Heart right ventricle (tissue), 16 donors: ENCODE results near the gene CCAR1. TPM values are rescaled to one million over a fixed set of nuclear protein-coding genes. Genes with fewer than 3 reads are reported as not detected.
"Not testable (repeated sequence)": the region's sequence is repeated elsewhere in the genome, so short reads cannot be mapped to it uniquely, and the experiment has no call there.

Experiments
- ATAC-seq, 8 donors: fragments of 200-7000 bp; cut with Tn5 transposase; one replicate each; pipeline ENCODE4 v1.9.1; 2020; ENCODE audit warnings: mild to moderate bottlenecking in 8 of 8, moderate library complexity in 8 of 8, moderate number of reproducible peaks in 1 of 8
- DNase-seq, 2 donors: peaks; one replicate each; pipeline ENCODE4 v3.0.0-alpha.2; 2020
- H3K27ac ChIP-seq, 10 donors: fragments of 200-600 bp; sonication (generic) in 2 of 10; one replicate each; pipeline versions ENCODE4 v1.5.0 to v1.8.0; 2020 to 2022; ENCODE audit warnings: mild to moderate bottlenecking in 3 of 10
- H3K27me3 ChIP-seq, 7 donors: fragments of 200-600 bp; one replicate each; pipeline ENCODE4 v1.8.0; 2021 to 2022; ENCODE audit warnings: mild to moderate bottlenecking in 2 of 7
- H3K36me3 ChIP-seq, 9 donors: fragments of 200-600 bp; sonication (generic) in 1 of 9; one replicate each; pipeline versions ENCODE4 v1.5.0 to v1.8.0; 2020 to 2022; ENCODE audit warnings: mild to moderate bottlenecking in 2 of 9
- H3K4me1 ChIP-seq, 9 donors: fragments of 200-600 bp; sonication (generic) in 1 of 9; one replicate each; pipeline versions ENCODE4 v1.5.0 to v1.8.0; 2020 to 2022; ENCODE audit warnings: mild to moderate bottlenecking in 4 of 9
- H3K4me3 ChIP-seq, 10 donors: fragments of 200-600 bp; sonication (generic) in 2 of 10; one replicate each; pipeline versions ENCODE4 v1.5.0 to v1.8.0; 2020 to 2022; ENCODE audit warnings: mild to moderate bottlenecking in 7 of 10, moderate library complexity in 2 of 10
- H3K9me3 ChIP-seq, 11 donors: fragments of 200-600 bp in 10 of 11; sonication (generic) in 2 of 11; one replicate each; pipeline versions ENCODE4 v1.5.0 to v1.8.0; 2013 to 2022; ENCODE audit warnings: mild to moderate bottlenecking in 2 of 11, control low read depth in 1 of 11, moderate library complexity in 1 of 11
- CTCF ChIP-seq, 9 donors: fragments of 200-600 bp; sonication (generic) in 2 of 9; IDR thresholded peaks; one replicate each; pipeline versions ENCODE4 v1.5.0 to v1.8.0; 2021 to 2022; ENCODE audit warnings: antibody characterized with exemption in 9 of 9, mild to moderate bottlenecking in 5 of 9, moderate library complexity in 1 of 9
- WGBS, 2 donors: extraction: QIAGEN DNeasy Blood & Tissue Kit; methylation state at CpG; one replicate each; pipeline ENCODE4 v1.1.7; 2013; ENCODE audit warnings: inconsistent platforms in 1 of 2; 5-methylcytosine and 5-hydroxymethylcytosine counted together
- intact Hi-C, 10 donors: fragments of 100-400 bp; cut with DNase I; formaldehyde crosslinking; loops; one replicate each; pipeline versions ENCODE4 v1.11.1 to v1.14.2; 2022
- polyA plus RNA-seq, 2 donors: library from polyadenylated mRNA; stranded (reverse); fragments of 200-250 nt; gene quantifications; one replicate each; pipeline ENCODE4 v1.2.3, GENCODE V29; 2013
- total RNA-seq, 10 donors: library from RNA; stranded (reverse); fragmentation: NEBNext Ultra II Directional in 3 of 10; extraction: Animal tissue kit (Norgen Biotek cat#: 25700) in 3 of 10; gene quantifications; one replicate each; pipeline versions ENCODE4 v1.2.1 to v1.2.4, GENCODE V29; 2021 to 2023
- donor health status: Arrhythmogenic right ventricular cardiomyopathy.
- donor health status: ischemic (EF 13 %, LVEDD 7.1; RV severe dilation, severe dysfunction).
- donor health status: healthy with polysubstance abuse.
- donor health status: DM: no; HTN: yes; CAD: no.
- donor health status: DM: no; HTN: no; CAD: no.
- donor health status: ischemic (EF 25% LVEDD 6.9; RV normal size, moderate dysfunction).
- donor health status: ischemic (EF 25% LVEDD 5.7; RV mildly dilated, moderate dysfunction).
- donor health status: healthy.
- donor health status: DM: yes; HTN: yes; CAD: no.
- donor health status: Ischemic cardiomyopathy.
- donor health status: ischemic (EF 35%, LVEDD 5.7; RV mildly dilated, moderate dysfunction).
- donor health status: nonischemic (EF 11% LVEDD 7.7; RV severe dilation, severe dysfunction).
- donor health status: DM: yes; HTN: yes; CAD: no.
- donor health status: PGD.
- donor health status: ischemic (EF 29% LVEDD 5.4; RV normal size, mild dysfunction).
- donor health status: nonischemic (EF 23%, LVEDD 6.1; RV moderate dilation, normal function).

The CCAR1 gene
- total and polyA plus RNA-seq, 12 donors, result 23.5 to 62.3 (median 30.5) TPM

- Histone ChIP-seq H3K4me3 (no peak overlapping the region), H3K27me3 (no peaks in the 10 kb centered on the region), H3K36me3 (peaks cover 0 to 100% (median 58%) of the 10 kb centered on the region in 9 donors), H3K27ac (no peak overlapping the region), H3K4me1 (no peaks in the 10 kb centered on the region), H3K9me3 (no peaks in the 10 kb centered on the region)
- WGBS, 2 donors, result 91 to 92% methylated on average over 7 of the region's 7 CpGs
- no peak for DNase-seq
- intact Hi-C loops, result no loop called here
- TF ChIP-seq CTCF (IDR thresholded peaks at IDR 0.05), result no peak
- no peak for ATAC-seq
Measured at GRCh38 chr10:68734349-68734748, 13.3 kb downstream of the CCAR1 start.

GRCh38 chr10:68735119-68735518 lies 14.1 kb downstream of the CCAR1 start:
- Histone ChIP-seq H3K36me3 (peaks cover 0 to 100% (median 58%) of the 10 kb centered on the region in 9 donors), H3K27ac (no peak overlapping the region), H3K4me1 (no peaks in the 10 kb centered on the region), H3K4me3 (no peak overlapping the region), H3K9me3 (no peaks in the 10 kb centered on the region), H3K27me3 (no peaks in the 10 kb centered on the region)
- no peak for TF ChIP-seq CTCF (IDR thresholded peaks at IDR 0.05)
- DNase-seq, result no peak
- WGBS, 2 donors, result 79 to 91% methylated on average over 6 of the region's 6 CpGs
- intact Hi-C loops, result no loop called here
- no peak for ATAC-seq

- H3K4me3 ChIP-seq, H3K27me3 ChIP-seq, H3K27ac ChIP-seq, ATAC-seq, H3K4me1 ChIP-seq, DNase-seq, H3K9me3 ChIP-seq, intact Hi-C loops: not testable (repeated sequence)
- WGBS, 2 donors, result 82 to 85% methylated on average over 7 of the region's 7 CpGs
- H3K36me3 ChIP-seq, result peaks cover 0 to 100% (median 56%) of the 10 kb centered on the region in 9 donors
Measured at GRCh38 chr10:68735739-68736138, 14.7 kb downstream of the CCAR1 start.

- peaks cover 0 to 100% (median 72%) of the 10 kb centered on the region in 9 donors for H3K36me3 ChIP-seq
- H3K9me3 ChIP-seq, H3K4me3 ChIP-seq, H3K4me1 ChIP-seq, DNase-seq, H3K27me3 ChIP-seq, ATAC-seq, H3K27ac ChIP-seq: not testable (repeated sequence)
- intact Hi-C loops, result loop anchor here in 1 of 10 donors (10.0 kb wide), 1 partner anchor 174 kb away; no protein-coding TSS in a partner anchor
- WGBS, 2 donors, result 96 to 98% methylated on average over 5 of the region's 5 CpGs
Measured at GRCh38 chr10:68740676-68741075, 19.6 kb downstream of the CCAR1 start.

- Histone ChIP-seq H3K4me1 (no peaks in the 10 kb centered on the region), H3K36me3 (peaks cover 0 to 100% (median 74%) of the 10 kb centered on the region in 9 donors), H3K27ac (no peak overlapping the region), H3K27me3 (no peaks in the 10 kb centered on the region), H3K9me3 (no peaks in the 10 kb centered on the region), H3K4me3 (no peak overlapping the region)
- intact Hi-C loops, result loop anchor here in 1 of 10 donors (10.0 kb wide), 1 partner anchor 172 kb away; no protein-coding TSS in a partner anchor
- ATAC-seq (no peak), DNase-seq (no peak)
- WGBS, 2 donors, result 75 to 76% methylated on average over 6 of the region's 6 CpGs
- TF ChIP-seq CTCF (IDR thresholded peaks at IDR 0.05), result no peak
Measured at GRCh38 chr10:68742397-68742796, 21.4 kb downstream of the CCAR1 start.
